Activated CD4-positive, CD25-positive, alpha-beta regulatory T cell (primary cell): ENCODE data around the gene RCC1.
"Not testable (repeated sequence)": the region's sequence is repeated elsewhere in the genome, so short reads cannot be mapped to it uniquely, and the experiment has no call there.

Experiments
- DNase-seq, 4 experiments: peaks; one replicate each; lab custom pipeline; 2025; lab: John Stamatoyannopoulos, UW

The RCC1 gene

GRCh38 chr1:28510970-28511440 lies 5.2 kb downstream of the RCC1 start:
- DNase-seq: no peak

GRCh38 chr1:28512058-28512611 lies 6.3 kb downstream of the RCC1 start:
- DNase-seq: no peak

GRCh38 chr1:28514445-28514933 lies 8.6 kb downstream of the RCC1 start:
- not testable (repeated sequence) for DNase-seq

GRCh38 chr1:28516518-28516956 lies 10.7 kb downstream of the RCC1 start:
- no peak for DNase-seq

- DNase-seq: no peak
Observed at GRCh38 chr1:28517649-28517999, 11.8 kb downstream of the RCC1 start.

GRCh38 chr1:28518000-28518744 lies 12.3 kb downstream of the RCC1 start:
- DNase-seq: peak; percentile 75 to 83 (median 78)

- DNase-seq: peak in 1 of 4 experiments; percentile 29
Observed at GRCh38 chr1:28518745-28519341, 13.0 kb downstream of the RCC1 start.

- DNase-seq: no peak
Observed at GRCh38 chr1:28519946-28520725, 14.3 kb downstream of the RCC1 start.

GRCh38 chr1:28520796-28521195 lies 15.0 kb downstream of the RCC1 start:
- DNase-seq: not testable (repeated sequence)

GRCh38 chr1:28521502-28522164 lies 15.8 kb downstream of the RCC1 start:
- no peak for DNase-seq

- not testable (repeated sequence) for DNase-seq
Observed at GRCh38 chr1:28522537-28522936, 16.7 kb downstream of the RCC1 start.

GRCh38 chr1:28525002-28525642 lies 19.3 kb downstream of the RCC1 start:
- DNase-seq: not testable (repeated sequence)

GRCh38 chr1:28526886-28527285 lies 21.0 kb downstream of the RCC1 start:
- no peak for DNase-seq

GRCh38 chr1:28530456-28530855 lies 24.6 kb downstream of the RCC1 start:
- DNase-seq: no peak

GRCh38 chr1:28534671-28535070 lies 28.8 kb downstream of the RCC1 start:
- DNase-seq: no peak

- DNase-seq: no peak
Observed at GRCh38 chr1:28535180-28535579, 29.3 kb downstream of the RCC1 start.

- no peak for DNase-seq
Observed at GRCh38 chr1:28537457-28538199, 31.8 kb downstream of the RCC1 start.

GRCh38 chr1:28538286-28538685 lies 32.4 kb downstream of the RCC1 start:
- DNase-seq: no peak

- DNase-seq: no peak
Observed at GRCh38 chr1:28540651-28541050, 34.8 kb downstream of the RCC1 start.

- DNase-seq: not testable (repeated sequence)
Observed at GRCh38 chr1:28541414-28542015, 35.7 kb downstream of the RCC1 start.
